Liver (tissue), 3 donors: Measurements from ENCODE around the gene NADK.

Experiments used
- EGR1 ChIP-seq, 2 donors: IDR thresholded peaks; 2 replicates each; pipeline ENCODE4 v1.6.1; 2016 to 2018; ENCODE audit warnings: antibody characterized with exemption in 2 of 2, low read depth in 2 of 2
- GABPA ChIP-seq, 2 donors: IDR thresholded peaks in 1 of 2; conservative IDR thresholded peaks in 1 of 2; 2 replicates each; pipeline ENCODE4 v1.6.1; 2016; ENCODE audit warnings: antibody characterized with exemption in 2 of 2, mild to moderate bottlenecking in 1 of 2, moderate library complexity in 1 of 2
- TAF1 ChIP-seq: conservative IDR thresholded peaks from 2 replicates; pipeline ENCODE4 v1.6.1; 2016; ENCODE audit warnings: antibody characterized with exemption, mild to moderate bottlenecking
- TF ChIP-seq, protein P1 (sequence below): fragments of 150-350 bp; IDR thresholded peaks from 2 replicates; pipeline ENCODE4 v1.5.1; 2017; ENCODE audit warnings: improper control_type of control experiment, low read depth, low read length; ENCODE audit not compliant: missing input control
- TF ChIP-seq, protein P2 (sequence below): IDR thresholded peaks from 2 replicates; pipeline ENCODE4 v1.6.1; 2016; ENCODE audit warnings: antibody characterized with exemption
- TF ChIP-seq, protein P3 (sequence below): IDR thresholded peaks from 2 replicates; pipeline ENCODE4 v1.6.1; 2016; ENCODE audit warnings: antibody characterized with exemption, mild to moderate bottlenecking
- TF ChIP-seq, protein P4 (sequence below): IDR thresholded peaks from 2 replicates; pipeline ENCODE4 v1.6.1; 2016; ENCODE audit warnings: antibody characterized with exemption
- donor health status: healthy.
- donor health status: healthy.

DNA sequence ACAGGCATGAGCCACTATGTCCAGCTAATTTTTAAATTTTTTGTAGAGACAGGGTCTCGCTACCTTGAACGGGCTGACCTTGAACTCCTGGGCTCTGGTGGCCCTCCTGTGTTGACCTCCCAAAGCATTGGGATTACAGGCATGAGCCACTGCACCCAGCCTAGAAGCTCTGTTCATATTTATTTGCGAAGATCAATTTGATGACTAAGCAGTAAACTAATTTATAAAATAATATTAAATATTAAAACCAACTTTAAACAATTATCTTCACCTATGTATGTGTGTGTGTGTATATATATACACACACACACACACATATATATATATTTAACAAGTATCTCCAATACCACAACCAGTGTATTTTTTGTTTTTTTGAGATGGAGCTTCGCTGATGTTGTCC, 4.4 kb downstream of the NADK start:
- TF ChIP-seq, protein P1, sequence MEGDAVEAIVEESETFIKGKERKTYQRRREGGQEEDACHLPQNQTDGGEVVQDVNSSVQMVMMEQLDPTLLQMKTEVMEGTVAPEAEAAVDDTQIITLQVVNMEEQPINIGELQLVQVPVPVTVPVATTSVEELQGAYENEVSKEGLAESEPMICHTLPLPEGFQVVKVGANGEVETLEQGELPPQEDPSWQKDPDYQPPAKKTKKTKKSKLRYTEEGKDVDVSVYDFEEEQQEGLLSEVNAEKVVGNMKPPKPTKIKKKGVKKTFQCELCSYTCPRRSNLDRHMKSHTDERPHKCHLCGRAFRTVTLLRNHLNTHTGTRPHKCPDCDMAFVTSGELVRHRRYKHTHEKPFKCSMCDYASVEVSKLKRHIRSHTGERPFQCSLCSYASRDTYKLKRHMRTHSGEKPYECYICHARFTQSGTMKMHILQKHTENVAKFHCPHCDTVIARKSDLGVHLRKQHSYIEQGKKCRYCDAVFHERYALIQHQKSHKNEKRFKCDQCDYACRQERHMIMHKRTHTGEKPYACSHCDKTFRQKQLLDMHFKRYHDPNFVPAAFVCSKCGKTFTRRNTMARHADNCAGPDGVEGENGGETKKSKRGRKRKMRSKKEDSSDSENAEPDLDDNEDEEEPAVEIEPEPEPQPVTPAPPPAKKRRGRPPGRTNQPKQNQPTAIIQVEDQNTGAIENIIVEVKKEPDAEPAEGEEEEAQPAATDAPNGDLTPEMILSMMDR, result no peak
- TF ChIP-seq, protein P2, sequence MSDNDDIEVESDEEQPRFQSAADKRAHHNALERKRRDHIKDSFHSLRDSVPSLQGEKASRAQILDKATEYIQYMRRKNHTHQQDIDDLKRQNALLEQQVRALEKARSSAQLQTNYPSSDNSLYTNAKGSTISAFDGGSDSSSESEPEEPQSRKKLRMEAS, result no peak
- no peak for TF ChIP-seq TAF1
- TF ChIP-seq EGR1 (IDR thresholded peaks at IDR 0.05; ENCODE audit: low read depth in 2 of 2), result no peak
- no peak for TF ChIP-seq GABPA (IDR thresholded peaks at IDR 0.05 in 1 of 2, conservative IDR thresholded peaks at IDR 0.05 in 1 of 2)
- TF ChIP-seq, protein P3, sequence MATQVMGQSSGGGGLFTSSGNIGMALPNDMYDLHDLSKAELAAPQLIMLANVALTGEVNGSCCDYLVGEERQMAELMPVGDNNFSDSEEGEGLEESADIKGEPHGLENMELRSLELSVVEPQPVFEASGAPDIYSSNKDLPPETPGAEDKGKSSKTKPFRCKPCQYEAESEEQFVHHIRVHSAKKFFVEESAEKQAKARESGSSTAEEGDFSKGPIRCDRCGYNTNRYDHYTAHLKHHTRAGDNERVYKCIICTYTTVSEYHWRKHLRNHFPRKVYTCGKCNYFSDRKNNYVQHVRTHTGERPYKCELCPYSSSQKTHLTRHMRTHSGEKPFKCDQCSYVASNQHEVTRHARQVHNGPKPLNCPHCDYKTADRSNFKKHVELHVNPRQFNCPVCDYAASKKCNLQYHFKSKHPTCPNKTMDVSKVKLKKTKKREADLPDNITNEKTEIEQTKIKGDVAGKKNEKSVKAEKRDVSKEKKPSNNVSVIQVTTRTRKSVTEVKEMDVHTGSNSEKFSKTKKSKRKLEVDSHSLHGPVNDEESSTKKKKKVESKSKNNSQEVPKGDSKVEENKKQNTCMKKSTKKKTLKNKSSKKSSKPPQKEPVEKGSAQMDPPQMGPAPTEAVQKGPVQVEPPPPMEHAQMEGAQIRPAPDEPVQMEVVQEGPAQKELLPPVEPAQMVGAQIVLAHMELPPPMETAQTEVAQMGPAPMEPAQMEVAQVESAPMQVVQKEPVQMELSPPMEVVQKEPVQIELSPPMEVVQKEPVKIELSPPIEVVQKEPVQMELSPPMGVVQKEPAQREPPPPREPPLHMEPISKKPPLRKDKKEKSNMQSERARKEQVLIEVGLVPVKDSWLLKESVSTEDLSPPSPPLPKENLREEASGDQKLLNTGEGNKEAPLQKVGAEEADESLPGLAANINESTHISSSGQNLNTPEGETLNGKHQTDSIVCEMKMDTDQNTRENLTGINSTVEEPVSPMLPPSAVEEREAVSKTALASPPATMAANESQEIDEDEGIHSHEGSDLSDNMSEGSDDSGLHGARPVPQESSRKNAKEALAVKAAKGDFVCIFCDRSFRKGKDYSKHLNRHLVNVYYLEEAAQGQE, result no peak
- TF ChIP-seq, protein P4, sequence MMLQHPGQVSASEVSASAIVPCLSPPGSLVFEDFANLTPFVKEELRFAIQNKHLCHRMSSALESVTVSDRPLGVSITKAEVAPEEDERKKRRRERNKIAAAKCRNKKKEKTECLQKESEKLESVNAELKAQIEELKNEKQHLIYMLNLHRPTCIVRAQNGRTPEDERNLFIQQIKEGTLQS, result no peak
